Fibroblast of skin of left quadriceps (primary cell): Measurements from ENCODE around the gene GPR17.

Experiments used
- DNase-seq, 2 experiments: peaks; one replicate each; pipeline ENCODE4 v3.0.0-alpha.2; 2013; ENCODE audit warnings: low read depth in 2 of 2

Gene GPR17

GRCh38 chr2:127629637-127630036 is 16.3 kb upstream of the GPR17 start:
- no peak for DNase-seq

DNA sequence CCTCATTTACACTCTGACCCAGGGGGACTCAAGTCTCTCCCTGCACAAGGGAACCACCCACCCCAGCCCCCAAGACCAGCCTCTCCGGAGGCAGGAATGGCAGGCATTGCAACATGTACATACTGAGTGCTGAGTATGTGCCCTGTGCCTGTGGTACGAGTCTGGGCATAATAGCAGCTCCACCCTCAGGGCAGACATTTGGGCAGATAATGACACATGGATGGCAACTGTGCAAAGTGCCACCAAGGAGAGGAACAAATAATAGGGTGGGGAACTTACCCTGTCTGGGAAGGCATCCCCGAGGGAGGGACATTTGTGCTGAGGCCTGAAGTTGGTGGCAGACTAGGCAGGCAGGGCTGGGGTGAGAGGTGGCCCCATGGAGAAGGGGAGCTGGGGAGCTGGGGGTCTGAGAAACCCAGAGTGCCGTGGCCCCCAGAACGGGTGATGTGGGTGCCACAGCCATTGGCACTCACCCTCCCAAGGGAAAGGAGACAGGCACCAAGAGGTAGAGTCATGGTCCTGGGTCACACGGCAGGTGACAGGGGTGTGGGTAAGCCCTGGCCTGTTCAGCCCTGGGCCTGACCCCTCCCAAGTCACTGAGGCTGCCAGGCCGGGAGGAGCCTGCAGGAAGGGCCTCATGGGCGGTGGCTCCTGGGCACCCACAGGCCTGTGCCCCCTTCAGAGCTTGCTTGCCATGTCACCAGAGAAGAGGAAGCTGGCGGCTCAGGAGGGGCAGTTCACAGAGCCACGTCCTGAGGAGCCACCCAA is 15.7 kb upstream of the GPR17 start:
- DNase-seq, result no peak

DNA sequence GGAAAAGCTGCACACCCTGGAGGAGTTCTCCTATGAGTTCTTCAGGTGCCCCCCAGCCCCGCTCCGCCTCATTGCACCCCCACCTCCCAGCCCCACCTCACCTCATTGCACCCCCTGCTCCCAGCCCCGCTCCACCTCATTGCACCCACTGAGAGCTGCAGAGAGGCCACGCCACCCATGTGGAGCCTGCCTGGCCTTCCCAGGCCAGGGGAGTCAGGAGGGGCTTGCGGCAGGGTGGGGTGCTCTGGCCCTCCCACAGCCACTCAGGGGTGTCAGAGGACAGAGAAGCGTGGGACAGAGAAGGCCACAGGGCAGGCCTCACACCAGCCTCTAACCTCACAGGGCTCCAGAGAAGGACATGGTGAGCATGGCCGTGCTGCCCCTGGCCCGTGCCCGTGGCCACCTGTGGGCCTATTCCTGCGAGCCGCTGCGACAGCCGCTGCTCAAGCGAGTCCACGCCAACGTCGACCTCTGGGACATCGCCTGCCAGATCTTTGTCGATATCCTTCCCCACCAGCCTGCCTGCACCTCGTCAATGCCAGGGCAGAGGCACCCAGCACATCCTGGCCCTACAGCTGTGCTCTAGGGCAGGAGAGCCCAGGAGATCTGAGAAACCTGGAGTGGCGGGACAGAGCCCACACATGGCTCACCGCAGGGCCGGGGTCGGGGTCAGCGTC is 15.0 kb upstream of the GPR17 start:
- DNase-seq, result no peak

DNA sequence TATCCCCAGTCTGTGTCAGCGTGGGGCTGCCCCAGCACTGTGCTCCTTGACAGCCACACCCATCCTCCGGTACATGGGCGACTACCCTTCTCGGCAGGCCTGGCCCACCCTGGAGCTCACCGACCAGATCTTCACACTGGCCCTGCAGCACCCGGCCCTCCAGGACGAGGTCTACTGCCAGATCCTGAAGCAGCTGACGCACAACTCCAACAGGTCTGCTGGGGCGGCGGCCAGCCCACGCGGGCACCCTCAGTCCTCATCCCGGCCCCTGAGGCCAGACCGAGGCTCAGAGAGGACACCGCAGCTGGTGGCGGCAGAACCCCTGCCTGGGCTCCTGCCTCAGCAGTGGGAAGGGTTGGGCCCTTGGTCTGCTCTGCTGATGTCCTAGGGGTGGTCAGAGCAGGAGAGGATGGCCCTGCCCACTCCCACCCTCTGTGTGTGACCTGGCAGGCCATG is 14.4 kb upstream of the GPR17 start:
- DNase-seq, result no peak

GRCh38 chr2:127631997-127632581 is 13.9 kb upstream of the GPR17 start:
- no peak for DNase-seq

DNA sequence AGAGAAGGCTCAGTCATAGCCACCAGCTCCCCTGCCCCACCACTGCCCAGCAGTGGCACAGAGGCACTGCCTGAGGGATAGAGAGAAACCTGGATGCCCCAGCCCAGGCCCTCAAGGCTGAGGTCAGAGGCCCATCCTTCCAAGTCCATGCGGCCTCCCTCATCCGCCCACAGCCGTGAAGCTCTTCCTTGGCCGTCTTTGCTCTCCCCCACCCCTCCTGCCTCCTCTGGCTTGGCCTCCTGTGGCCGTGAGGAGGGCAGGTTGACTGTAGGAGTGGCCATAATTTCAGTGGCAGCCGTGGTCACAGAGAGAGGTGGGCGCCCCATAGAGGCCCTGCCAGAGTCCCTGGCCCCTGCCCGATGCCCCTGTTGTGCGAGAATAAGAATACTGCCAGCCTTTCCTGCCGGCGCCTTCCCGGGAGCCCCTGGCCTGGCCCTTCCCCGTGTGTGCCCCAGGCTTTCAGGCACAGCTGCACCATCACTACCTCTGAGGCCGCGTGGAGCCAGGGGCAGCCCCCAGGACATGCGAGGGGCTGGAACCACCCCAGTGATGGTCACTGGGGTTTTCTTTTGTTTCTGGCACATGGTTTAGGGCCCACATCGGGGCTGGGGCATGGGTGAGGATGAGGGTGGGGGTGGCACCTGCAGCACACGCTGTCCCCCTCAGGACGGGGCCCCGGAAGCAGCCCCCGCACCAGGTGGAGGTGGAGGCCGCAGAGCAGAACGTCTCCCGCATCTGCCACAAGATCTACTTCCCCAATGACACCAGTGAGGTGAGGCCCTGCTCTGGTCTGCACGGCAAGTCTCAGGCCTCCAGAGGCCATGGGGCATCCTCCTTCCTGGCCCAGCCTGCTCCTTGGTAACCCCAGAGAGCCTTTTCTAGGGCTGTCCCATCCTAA is 13.1 kb upstream of the GPR17 start:
- no peak for DNase-seq

DNA sequence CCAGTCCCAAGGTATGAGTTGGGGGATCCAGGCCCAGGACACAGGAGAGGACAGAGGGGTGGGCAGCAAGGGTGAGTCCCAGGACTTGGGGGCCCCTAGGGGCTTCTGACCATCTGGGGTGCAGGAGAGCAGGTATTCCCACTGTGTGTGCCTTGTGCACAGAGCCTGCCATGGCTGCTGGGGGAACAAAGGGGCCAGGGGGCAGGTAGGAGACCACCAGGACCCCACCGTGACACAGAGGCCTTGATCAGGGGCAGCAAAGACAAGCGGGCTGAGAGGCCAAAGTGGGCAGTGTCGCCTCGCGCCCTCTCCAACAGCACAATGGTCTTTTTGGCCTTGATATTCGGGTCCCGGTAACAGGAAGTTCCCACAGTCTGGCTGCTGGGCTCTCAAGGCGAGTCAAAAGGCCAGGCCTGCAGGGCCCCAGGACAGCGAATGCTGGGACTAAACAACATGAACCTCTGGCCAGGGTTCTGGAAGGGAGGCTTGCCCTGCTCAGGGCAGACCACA is 12.3 kb upstream of the GPR17 start:
- no peak for DNase-seq

DNA sequence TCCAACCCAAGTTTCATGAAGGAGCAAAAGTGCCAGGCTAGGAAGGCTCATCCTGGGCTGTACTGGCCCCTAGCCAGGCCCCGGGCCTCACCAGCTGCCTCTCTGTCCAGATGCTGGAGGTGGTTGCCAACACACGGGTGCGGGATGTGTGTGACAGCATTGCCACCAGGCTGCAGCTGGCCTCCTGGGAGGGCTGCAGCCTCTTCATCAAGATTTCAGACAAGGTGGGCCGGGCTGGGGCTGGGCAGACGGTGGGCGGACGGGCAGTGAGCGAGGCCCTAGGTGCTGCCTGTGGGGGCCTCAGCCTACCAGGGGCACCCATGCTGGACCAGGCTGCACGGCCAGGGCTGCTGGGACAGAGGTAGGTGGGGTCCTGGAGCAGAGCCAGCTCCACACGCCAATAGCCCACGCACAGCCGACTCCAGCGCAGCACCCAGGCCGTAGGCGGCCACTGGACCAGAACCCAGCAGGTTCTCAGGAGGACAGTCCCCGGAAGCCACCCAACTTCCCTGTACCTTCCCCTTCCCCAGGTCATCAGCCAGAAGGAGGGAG is 11.8 kb upstream of the GPR17 start:
- no peak for DNase-seq

DNA sequence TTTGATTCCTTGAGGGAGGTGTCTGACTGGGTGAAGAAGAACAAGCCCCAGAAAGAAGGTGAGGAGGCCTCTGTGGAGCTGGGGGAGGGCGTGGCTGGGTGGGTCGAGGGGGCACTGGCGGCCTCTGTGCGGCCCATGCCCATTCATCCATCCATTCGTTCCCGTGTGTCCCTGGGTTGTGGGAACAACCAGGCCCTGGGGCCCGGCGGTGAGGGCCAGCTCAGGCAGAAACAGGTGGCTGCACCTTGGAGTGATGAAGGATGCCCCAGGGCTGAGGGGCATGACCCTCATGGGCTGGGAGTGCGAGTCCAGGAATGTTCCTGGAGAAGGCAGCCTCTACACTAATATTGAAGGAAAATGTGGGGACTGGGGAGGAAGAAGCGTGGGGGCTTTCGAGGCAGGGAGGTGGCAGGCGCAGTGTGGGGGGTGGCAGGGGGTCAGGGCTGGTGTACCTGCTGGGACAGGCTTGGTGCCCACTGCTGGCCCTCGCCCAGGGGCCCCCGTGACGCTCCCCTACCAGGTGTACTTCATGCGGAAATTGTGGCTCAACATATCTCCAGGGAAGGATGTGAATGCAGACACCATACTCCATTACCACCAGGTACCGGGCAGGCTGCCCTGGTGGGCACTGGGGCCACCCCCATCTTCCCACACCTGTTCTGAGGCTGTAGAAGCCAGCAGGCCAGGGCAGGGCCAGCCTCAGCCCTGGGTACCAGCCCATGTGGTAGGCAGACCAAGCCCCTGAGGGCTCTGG is 11.2 kb upstream of the GPR17 start:
- DNase-seq, result no peak

- DNase-seq, result no peak
Measured at GRCh38 chr2:127635380-127636237, 10.3 kb upstream of the GPR17 start.

DNA sequence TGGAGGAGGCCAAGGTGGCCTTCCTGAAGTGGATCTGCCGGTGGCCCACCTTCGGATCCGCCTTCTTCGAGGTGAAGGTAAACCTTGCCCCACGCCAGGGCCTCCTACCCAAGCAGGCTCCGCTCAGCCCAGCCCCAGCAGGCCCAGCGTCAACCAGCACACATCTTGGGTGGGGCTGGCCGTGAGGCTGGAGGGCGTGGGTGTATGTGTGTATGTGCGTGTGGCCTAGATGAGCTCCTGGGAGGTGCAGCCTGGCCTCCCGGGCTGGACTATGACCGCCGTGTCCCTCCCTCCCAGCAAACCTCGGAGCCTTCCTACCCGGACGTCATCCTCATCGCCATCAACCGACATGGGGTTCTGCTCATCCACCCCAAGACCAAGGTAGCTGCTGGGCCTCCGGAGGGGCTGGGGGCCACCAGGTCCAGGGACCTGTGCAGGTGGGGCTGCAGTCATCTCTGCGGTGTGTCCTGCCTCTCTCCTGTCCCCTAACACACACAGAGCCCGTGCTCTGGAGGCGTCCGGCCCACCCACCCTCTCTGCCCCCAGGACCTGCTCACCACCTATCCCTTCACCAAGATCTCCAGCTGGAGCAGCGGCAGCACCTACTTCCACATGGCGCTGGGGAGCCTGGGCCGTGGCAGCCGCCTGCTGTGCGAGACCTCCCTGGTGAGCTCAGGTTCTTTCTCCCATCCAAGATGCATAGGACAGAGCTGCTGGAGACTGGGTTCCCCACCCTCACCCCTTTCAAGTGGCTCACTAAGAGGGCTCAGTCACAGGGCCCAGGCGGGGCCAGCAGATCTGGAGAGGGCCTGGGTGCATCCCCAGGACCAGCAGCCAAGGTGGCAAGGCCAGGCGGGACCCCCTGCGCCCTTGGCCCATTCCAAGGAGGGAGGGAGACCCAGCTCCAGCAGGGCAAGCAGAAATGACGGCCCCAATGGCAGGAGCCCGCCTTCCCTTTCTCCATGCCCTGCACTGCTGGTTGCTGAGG is 9.4 kb upstream of the GPR17 start:
- no peak for DNase-seq

- DNase-seq, result no peak
Measured at GRCh38 chr2:127637236-127637630, 8.7 kb upstream of the GPR17 start.

GRCh38 chr2:127637725-127638252 is 8.2 kb upstream of the GPR17 start:
- DNase-seq, result peak; percentile 57 to 60

- no peak for DNase-seq
Measured at GRCh38 chr2:127638361-127639110, 7.4 kb upstream of the GPR17 start.

- DNase-seq, result no peak
Measured at GRCh38 chr2:127639111-127639474, 6.9 kb upstream of the GPR17 start.

DNA sequence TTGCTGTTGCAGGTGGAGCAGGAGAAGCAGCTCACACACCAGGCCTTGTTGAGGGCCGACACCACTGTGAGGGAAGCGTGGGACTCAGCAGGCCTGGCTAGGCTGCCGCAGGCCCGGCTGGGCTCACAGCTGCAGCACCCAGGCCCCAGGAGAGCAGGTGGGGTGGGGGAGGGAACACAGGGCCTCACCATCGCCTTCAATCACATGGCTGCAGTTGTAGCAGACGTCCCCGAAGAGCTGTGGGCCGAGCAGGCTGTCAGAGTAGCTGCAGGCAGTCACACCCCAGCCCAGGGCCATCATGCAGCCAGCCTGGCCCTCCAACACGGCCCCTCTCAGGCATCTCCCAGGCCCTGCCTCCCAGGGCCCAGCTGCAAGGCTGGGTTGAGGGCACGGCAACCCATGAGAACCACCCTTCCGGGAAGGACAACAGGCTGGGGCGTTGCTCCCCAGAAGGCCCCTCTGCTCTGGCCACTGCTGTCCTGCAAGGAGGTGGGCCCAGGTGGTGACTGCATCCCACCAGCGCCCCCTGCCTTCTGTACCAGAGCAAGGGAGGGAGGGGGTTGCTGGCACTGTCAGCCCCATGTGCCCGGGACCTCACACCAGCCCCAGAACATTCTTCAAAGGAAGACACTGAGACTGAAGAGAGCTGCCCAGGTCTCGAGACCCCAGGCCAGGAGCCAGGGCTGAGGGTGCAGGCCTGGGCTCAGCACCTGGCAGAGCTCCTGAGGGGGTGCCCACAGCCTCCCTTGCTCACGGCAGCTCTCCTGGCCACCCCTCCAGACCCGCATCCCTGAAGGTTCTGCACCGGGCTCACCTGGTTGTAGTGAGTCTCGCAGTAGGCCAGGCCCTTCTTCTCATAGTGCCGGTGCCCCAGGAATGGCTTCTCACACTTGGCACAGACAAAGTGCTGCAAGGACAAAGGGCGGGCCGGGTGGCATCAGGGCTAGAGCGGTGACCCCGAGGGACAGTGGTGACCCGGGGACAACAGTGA is 5.6 kb upstream of the GPR17 start:
- no peak for DNase-seq
